Uterus (tissue), 4 donors: ENCODE measurements around the gene CLDN6. TPM values are rescaled to one million over a fixed set of nuclear protein-coding genes. Genes with fewer than 3 reads are reported as not detected.

Experiments used
- DNase-seq, 2 donors: peaks; one replicate each; pipeline ENCODE4 v3.0.0-alpha.2; 2019 to 2020
- H3K27ac ChIP-seq, 2 donors: fragments of 200-600 bp; sonication (generic); 1 replicate in 1 of 2; 2 replicates in 1 of 2; pipeline ENCODE4 v1.5.1; 2016 to 2018
- H3K27me3 ChIP-seq, 2 donors: fragments of 200-600 bp; sonication (generic); one replicate each; pipeline ENCODE4 v1.5.1; 2018 to 2019; ENCODE audit warnings: control low read depth in 1 of 2
- H3K36me3 ChIP-seq, 2 donors: fragments of 200-600 bp; sonication (generic); one replicate each; pipeline ENCODE4 v1.5.1; 2019; ENCODE audit warnings: control low read depth in 1 of 2
- H3K4me1 ChIP-seq, 2 donors: fragments of 200-600 bp; sonication (generic); one replicate each; pipeline ENCODE4 v1.5.1; 2018 to 2019; ENCODE audit warnings: control low read depth in 1 of 2
- H3K4me3 ChIP-seq, 2 donors: fragments of 200-600 bp; sonication (generic); 1 replicate in 1 of 2; 2 replicates in 1 of 2; pipeline ENCODE4 v1.5.1; 2018 to 2019; ENCODE audit warnings: mild to moderate bottlenecking in 1 of 2
- H3K9me3 ChIP-seq, 2 donors: fragments of 200-600 bp; sonication (generic); one replicate each; pipeline ENCODE4 v1.5.1; 2019; ENCODE audit warnings: control low read depth in 1 of 2
- POLR2A ChIP-seq, 2 donors: fragments of 450-650 bp; IDR thresholded peaks; one replicate each; pipeline ENCODE4 v1.6.1; 2016; ENCODE audit warnings: antibody characterized with exemption in 2 of 2, mild to moderate bottlenecking in 1 of 2, moderate library complexity in 1 of 2
- intact Hi-C: fragments of 100-400 bp; cut with DNase I; formaldehyde crosslinking; loops from one replicate; pipeline ENCODE4 v1.15.1; 2023; ENCODE audit warnings: low total_unique reads
- total RNA-seq, 4 donors: library from RNA; depleted of rRNA in 3 of 4; stranded (reverse); fragments of >200 nt in 3 of 4; gene quantifications; one replicate each; pipeline versions ENCODE4 v1.1.0 to v1.2.4, GENCODE V29; 2014 to 2023
- TF ChIP-seq, protein P1 (sequence below), 4 experiments: fragments of 200-600 bp in 2 of 4; fragments of 450-650 bp in 2 of 4; sonication (generic) in 2 of 4; IDR thresholded peaks; one replicate each; pipeline ENCODE4 v1.5.1; 2016 to 2019; ENCODE audit warnings: antibody characterized with exemption in 4 of 4, mild to moderate bottlenecking in 2 of 4, moderate library complexity in 1 of 4
- donor health status: DM: yes; HTN: yes; CAD: no.

The CLDN6 gene
- total RNA-seq, 4 donors from 2014 or later, result 4.1 TPM; not detected in 3

DNA sequence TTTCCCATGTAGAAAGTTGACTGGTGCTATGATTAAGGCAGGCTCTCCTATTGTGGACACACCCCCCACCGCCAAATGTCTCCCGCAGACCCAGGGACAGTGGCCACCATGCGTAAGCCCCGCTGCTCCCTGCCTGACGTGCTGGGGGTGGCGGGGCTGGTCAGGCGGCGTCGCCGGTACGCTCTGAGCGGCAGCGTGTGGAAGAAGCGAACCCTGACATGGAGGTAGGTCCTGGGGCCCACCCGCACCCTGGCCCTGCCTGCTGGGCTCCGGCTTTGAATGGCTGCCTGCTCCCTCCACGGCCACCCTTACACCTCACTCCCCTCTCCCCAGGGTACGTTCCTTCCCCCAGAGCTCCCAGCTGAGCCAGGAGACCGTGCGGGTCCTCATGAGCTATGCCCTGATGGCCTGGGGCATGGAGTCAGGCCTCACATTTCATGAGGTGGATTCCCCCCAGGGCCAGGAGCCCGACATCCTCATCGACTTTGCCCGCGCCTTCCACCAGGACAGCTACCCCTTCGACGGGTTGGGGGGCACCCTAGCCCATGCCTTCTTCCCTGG, 32.0 kb upstream of the CLDN6 start:
- Histone ChIP-seq H3K27me3 (peaks cover 16 to 23% of the 10 kb centered on the region in 2 donors), H3K36me3 (no peaks in the 10 kb centered on the region), H3K4me3 (no peak overlapping the region), H3K4me1 (peaks cover 0 to 16% of the 10 kb centered on the region in 2 donors), H3K27ac (no peak overlapping the region), H3K9me3 (no peaks in the 10 kb centered on the region)
- intact Hi-C loops, result no loop called here
- no peak for DNase-seq
- TF ChIP-seq POLR2A (IDR thresholded peaks at IDR 0.05), result no peak
- TF ChIP-seq, protein P1, sequence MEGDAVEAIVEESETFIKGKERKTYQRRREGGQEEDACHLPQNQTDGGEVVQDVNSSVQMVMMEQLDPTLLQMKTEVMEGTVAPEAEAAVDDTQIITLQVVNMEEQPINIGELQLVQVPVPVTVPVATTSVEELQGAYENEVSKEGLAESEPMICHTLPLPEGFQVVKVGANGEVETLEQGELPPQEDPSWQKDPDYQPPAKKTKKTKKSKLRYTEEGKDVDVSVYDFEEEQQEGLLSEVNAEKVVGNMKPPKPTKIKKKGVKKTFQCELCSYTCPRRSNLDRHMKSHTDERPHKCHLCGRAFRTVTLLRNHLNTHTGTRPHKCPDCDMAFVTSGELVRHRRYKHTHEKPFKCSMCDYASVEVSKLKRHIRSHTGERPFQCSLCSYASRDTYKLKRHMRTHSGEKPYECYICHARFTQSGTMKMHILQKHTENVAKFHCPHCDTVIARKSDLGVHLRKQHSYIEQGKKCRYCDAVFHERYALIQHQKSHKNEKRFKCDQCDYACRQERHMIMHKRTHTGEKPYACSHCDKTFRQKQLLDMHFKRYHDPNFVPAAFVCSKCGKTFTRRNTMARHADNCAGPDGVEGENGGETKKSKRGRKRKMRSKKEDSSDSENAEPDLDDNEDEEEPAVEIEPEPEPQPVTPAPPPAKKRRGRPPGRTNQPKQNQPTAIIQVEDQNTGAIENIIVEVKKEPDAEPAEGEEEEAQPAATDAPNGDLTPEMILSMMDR (IDR thresholded peaks at IDR 0.05), result no peak

DNA sequence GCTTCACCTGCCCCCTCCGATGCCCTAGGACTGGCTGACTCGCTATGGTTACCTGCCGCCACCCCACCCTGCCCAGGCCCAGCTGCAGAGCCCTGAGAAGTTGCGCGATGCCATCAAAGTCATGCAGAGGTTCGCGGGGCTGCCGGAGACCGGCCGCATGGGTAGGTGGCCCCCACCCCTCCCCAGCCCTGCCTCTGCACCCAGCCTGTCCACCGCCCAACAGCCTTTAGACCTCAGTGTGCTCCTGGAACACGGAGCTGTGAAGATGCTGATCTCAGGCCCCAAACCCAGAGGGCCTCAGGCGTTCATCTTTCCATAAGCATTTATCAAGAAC, 29.4 kb upstream of the CLDN6 start:
- Histone ChIP-seq H3K4me1 (peaks cover 0 to 16% of the 10 kb centered on the region in 2 donors), H3K4me3 (no peak overlapping the region), H3K27ac (no peak overlapping the region), H3K36me3 (no peaks in the 10 kb centered on the region), H3K27me3 (peaks cover 29 to 37% of the 10 kb centered on the region in 2 donors), H3K9me3 (no peaks in the 10 kb centered on the region)
- DNase-seq, result no peak
- intact Hi-C loops, result no loop called here
- TF ChIP-seq POLR2A (IDR thresholded peaks at IDR 0.05), result no peak
- TF ChIP-seq, protein P1 (IDR thresholded peaks at IDR 0.05), result no peak

DNA sequence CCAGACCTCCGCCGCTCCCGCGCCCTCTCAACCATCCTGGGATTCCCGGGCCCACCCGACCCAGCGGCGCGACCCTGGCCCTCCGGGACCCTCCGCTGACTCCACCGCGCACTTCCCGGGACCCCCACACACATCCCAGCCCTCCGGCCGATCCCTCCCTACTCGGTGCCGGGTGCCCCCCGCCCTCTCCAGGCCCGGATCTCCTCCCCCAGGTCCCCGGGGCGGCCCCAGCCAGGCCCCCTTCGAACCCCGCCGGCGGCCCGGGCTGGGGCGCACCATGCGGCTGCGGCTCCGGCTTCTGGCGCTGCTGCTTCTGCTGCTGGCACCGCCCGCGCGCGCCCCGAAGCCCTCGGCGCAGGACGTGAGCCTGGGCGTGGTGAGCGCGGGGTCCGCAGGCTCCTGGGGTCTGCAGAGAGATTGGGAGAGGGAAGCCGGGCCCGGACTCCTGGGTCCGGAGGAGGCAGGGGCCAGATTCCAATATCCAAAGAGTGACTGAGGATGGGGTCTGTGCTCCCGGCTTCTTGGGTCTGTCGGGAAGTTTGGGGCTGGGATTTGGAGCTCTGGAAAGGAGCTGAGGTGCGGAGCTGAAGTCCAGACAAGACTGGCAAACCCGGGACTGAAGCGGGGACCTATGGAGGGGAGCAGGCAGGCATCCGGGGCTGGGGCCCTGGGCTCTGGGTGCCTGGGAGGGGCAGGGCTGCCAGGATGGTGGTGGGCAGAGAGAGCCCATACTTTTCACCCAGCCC, 28.8 kb upstream of the CLDN6 start:
- Histone ChIP-seq H3K4me3 (peak overlapping the region in 1 of 2 donors; percentile 20), H3K36me3 (no peaks in the 10 kb centered on the region), H3K9me3 (no peaks in the 10 kb centered on the region), H3K27ac (no peak overlapping the region), H3K27me3 (peaks cover 29 to 37% of the 10 kb centered on the region in 2 donors), H3K4me1 (peaks cover 0 to 16% of the 10 kb centered on the region in 2 donors)
- no peak for TF ChIP-seq POLR2A (IDR thresholded peaks at IDR 0.05)
- TF ChIP-seq, protein P1 (IDR thresholded peaks at IDR 0.05), result no peak
- no peak for DNase-seq
- intact Hi-C loops, result no loop called here

DNA sequence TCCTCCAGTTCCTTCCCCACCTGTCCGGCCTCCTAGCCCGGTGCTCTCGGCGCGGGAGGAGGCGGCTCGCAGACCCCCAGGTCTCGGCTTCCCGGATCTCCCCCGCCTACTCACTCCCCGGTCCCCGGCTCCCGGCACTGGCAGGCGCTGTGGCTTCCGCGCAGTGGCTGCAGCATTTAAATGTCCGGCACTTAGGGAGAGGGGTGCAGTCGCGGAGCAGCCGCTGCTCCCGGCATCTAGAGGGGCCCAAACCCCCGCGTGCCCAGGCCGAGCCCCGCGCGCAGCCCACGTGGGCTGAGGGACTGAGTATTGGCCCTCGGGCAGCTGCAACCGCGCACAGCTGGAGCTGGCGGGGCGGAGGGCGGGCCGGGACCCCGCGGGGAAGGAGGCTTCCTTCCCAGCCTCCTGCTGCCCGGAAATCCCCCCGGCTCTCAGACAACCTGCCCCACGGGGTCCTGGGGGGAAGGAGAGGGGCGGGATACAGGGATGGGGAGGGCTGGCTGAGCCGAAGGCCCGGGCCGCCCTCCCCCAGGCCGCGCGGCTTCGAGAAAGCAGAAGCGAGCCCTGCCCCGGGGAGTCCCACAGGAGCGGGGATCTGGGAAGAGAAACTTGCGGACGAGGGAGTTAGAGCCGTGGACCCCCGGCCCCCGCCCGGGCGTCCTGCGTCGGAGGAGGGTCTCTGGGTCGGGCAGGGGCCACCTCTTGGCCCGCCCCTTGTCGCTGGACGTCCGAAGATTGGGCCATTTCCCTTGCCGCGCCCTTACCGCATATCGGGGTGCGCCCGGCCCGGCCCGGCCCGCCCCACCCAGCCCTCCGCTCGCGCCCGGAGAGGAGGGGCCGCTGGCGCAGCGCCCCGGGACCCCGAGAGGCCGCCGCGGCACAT, 28.0 kb upstream of the CLDN6 start, which contains the start of gene MMP25:
Gene MMP25, plus strand, starts transcription at position 804 of the 883 bp plus-strand sequence. CDS start 357 bp downstream, outside the sequence.
- H3K4me1 ChIP-seq, result peaks cover 0 to 16% of the 10 kb centered on the region in 2 donors
- peak within 1 kb of the TSS; percentile 20 to 35 for H3K4me3 ChIP-seq
- intact Hi-C loops, result no loop called here
- TF ChIP-seq POLR2A (IDR thresholded peaks at IDR 0.05), result no peak
- TF ChIP-seq, protein P1 (IDR thresholded peaks at IDR 0.05), result no peak
- H3K27ac ChIP-seq, result no peak within 1 kb of the TSS
- no peak for DNase-seq
- H3K27me3 ChIP-seq, result peaks cover 29 to 37% of the 10 kb centered on the region in 2 donors
- H3K9me3 ChIP-seq, result no peaks in the 10 kb centered on the region
- no peaks in the 10 kb centered on the region for H3K36me3 ChIP-seq
